T-helper 2 cell treated with Interferon-gamma antibody and Interleukin-4, amounts not matched to agents 5 μg/mL and 100 μg/mL, for 36 hours (primary cell): ENCODE measurements around the gene MIPOL1.
"Not testable (repeated sequence)": the region's sequence is repeated elsewhere in the genome, so short reads cannot be mapped to it uniquely, and the experiment has no call there.

Experiments
- DNase-seq: peaks from one replicate; pipeline ENCODE4 v3.0.0; 2021; ENCODE audit warnings: low spot score
- H3K27ac Mint-ChIP-seq: one replicate; pipeline ENCODE4 v1.8.0; 2021; ENCODE audit warnings: mild to moderate bottlenecking, mixed read lengths
- H3K27me3 Mint-ChIP-seq: one replicate; pipeline ENCODE4 v1.8.0; 2021; ENCODE audit warnings: low read depth, mixed read lengths
- H3K36me3 Mint-ChIP-seq: one replicate; pipeline ENCODE4 v1.8.0; 2021; ENCODE audit warnings: low read depth, mixed read lengths
- H3K4me1 Mint-ChIP-seq: one replicate; pipeline ENCODE4 v1.8.0; 2021; ENCODE audit warnings: low read depth, mixed read lengths
- H3K4me3 Mint-ChIP-seq: one replicate; pipeline ENCODE4 v1.8.0; 2022; ENCODE audit warnings: mild to moderate bottlenecking, moderate library complexity, mixed read lengths
- H3K9me3 Mint-ChIP-seq: one replicate; pipeline ENCODE4 v1.8.0; 2021; ENCODE audit warnings: mixed read lengths

Gene MIPOL1

DNA sequence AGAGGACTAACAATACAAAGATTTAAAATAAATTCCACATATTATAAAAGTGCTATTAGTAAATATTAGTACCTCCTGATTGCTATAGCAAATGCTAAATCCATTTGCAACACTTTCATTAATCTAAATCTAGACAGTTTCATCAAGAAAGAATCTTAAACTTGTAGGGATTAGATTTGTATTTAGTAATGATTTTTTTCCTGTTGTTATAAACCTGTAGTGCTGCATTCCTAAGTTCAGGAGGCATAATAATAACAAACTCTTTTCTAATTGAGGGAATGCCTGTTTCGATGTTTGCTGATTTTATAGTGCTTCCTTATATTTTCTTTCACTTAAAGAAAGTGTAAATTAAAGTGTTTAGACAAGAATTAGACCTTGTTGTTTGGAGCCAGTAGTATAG, 231.2 kb downstream of the MIPOL1 start:
- Mint-ChIP-seq H3K4me1 (no peaks in the 10 kb centered on the region), H3K27ac (no peak overlapping the region), H3K36me3 (no peaks in the 10 kb centered on the region), H3K27me3 (no peaks in the 10 kb centered on the region), H3K4me3 (no peak overlapping the region), H3K9me3 (peaks cover 12% of the 10 kb centered on the region)
- DNase-seq, result no peak

DNA sequence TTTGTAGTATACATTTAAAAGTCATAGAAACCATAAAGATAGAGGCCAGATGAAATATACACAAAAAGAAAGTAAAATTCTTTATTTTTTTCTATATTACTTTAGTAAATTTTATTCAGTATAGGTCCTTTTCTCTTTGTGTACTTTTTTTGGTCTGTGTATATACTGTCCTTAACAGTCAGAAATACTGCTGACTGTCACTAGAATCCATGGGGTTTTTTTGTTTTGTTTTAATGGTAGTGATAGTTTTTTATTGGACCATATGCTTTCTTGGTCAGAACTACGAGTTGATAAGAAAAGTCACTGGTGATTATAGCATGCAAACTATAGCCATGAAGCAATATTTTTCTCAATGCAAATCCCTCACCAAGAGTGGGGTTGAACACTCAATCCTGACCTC, 231.9 kb downstream of the MIPOL1 start:
- Mint-ChIP-seq H3K4me1 (no peaks in the 10 kb centered on the region), H3K9me3 (peaks cover 19% of the 10 kb centered on the region), H3K27me3 (no peaks in the 10 kb centered on the region), H3K4me3 (no peak overlapping the region), H3K27ac (no peak overlapping the region), H3K36me3 (no peaks in the 10 kb centered on the region)
- no peak for DNase-seq

- H3K4me3 Mint-ChIP-seq, result no peak overlapping the region
- DNase-seq, result no peak
- no peak overlapping the region for H3K27ac Mint-ChIP-seq
- no peaks in the 10 kb centered on the region for H3K27me3 Mint-ChIP-seq
- no peaks in the 10 kb centered on the region for H3K4me1 Mint-ChIP-seq
- H3K9me3 Mint-ChIP-seq, result peaks cover 26% of the 10 kb centered on the region
- H3K36me3 Mint-ChIP-seq, result no peaks in the 10 kb centered on the region
Measured at GRCh38 chr14:37434867-37435266, 237.1 kb downstream of the MIPOL1 start.

- H3K27me3 Mint-ChIP-seq, result no peaks in the 10 kb centered on the region
- H3K4me1 Mint-ChIP-seq, result no peaks in the 10 kb centered on the region
- no peak overlapping the region for H3K4me3 Mint-ChIP-seq
- no peak for DNase-seq
- H3K9me3 Mint-ChIP-seq, result peaks cover 37% of the 10 kb centered on the region
- no peaks in the 10 kb centered on the region for H3K36me3 Mint-ChIP-seq
- no peak overlapping the region for H3K27ac Mint-ChIP-seq
Measured at GRCh38 chr14:37436519-37436918, 238.8 kb downstream of the MIPOL1 start.

- no peak for DNase-seq
- peaks cover 39% of the 10 kb centered on the region for H3K9me3 Mint-ChIP-seq
- no peaks in the 10 kb centered on the region for H3K27me3 Mint-ChIP-seq
- H3K4me1 Mint-ChIP-seq, result no peaks in the 10 kb centered on the region
- no peak overlapping the region for H3K27ac Mint-ChIP-seq
- H3K4me3 Mint-ChIP-seq, result no peak overlapping the region
- H3K36me3 Mint-ChIP-seq, result no peaks in the 10 kb centered on the region
Measured at GRCh38 chr14:37437490-37437889, 239.8 kb downstream of the MIPOL1 start.

DNA sequence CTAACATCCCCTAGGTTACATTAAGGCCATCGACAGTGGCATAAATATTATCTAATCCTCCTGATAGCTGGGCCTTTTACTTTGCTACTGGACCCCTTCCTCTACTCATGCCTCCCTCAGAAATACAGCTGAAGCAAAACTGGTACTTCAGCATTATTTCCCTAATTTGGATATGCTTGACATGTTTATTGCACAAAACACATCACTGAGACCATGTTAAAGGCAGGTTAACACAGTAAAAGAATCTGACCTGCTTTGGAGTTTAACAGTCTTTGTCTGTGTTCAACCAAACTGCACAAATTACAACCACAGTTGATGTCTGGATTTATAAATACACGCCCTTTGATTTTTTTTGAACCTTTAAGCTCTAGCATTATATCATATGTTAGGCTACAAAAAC, 240.7 kb downstream of the MIPOL1 start:
- DNase-seq, result no peak
- Mint-ChIP-seq H3K36me3 (no peaks in the 10 kb centered on the region), H3K27me3 (no peaks in the 10 kb centered on the region), H3K9me3 (peaks cover 40% of the 10 kb centered on the region), H3K4me3 (no peak overlapping the region), H3K27ac (no peak overlapping the region), H3K4me1 (no peaks in the 10 kb centered on the region)

DNA sequence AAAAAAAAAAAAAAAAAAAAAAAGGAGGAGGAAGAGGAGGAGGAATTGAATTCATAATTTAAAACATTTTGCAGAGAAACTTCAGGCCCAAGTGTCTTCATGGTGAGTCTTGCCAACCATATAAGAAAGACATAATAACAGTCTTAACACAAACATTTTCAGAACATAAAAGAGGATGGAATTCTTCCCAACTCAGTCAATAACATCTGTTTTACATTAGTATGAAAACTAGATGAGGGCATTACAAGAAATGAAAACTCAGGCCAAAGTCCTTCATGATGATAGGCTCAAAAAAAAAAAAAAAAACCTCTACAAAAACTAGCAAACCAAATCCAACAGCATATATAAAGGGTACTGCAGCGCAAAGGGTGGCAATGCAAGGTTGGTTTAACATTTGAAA, 245.7 kb downstream of the MIPOL1 start:
- no peaks in the 10 kb centered on the region for H3K4me1 Mint-ChIP-seq

GRCh38 chr14:37447883-37448391, 250.2 kb downstream of the MIPOL1 start:
- Mint-ChIP-seq H3K4me3 (no peak overlapping the region), H3K4me1 (no peaks in the 10 kb centered on the region)

More for the DNA sequence above, 245.7 kb downstream of the MIPOL1 start:
- no peak overlapping the region for H3K4me3 Mint-ChIP-seq
- peaks cover 32% of the 10 kb centered on the region for H3K9me3 Mint-ChIP-seq
- no peaks in the 10 kb centered on the region for H3K36me3 Mint-ChIP-seq
- no peak for DNase-seq
- H3K27ac Mint-ChIP-seq, result no peak overlapping the region
- no peaks in the 10 kb centered on the region for H3K27me3 Mint-ChIP-seq

GRCh38 chr14:37452323-37452722, 254.6 kb downstream of the MIPOL1 start:
- Mint-ChIP-seq H3K27ac (no peak overlapping the region), H3K27me3 (no peaks in the 10 kb centered on the region), H3K36me3 (no peaks in the 10 kb centered on the region), H3K9me3 (peaks cover 17% of the 10 kb centered on the region), H3K4me3 (no peak overlapping the region), H3K4me1 (no peaks in the 10 kb centered on the region)
- DNase-seq, result no peak

More at GRCh38 chr14:37447883-37448391, 250.2 kb downstream of the MIPOL1 start:
- Mint-ChIP-seq H3K27ac (no peak overlapping the region), H3K27me3 (no peaks in the 10 kb centered on the region), H3K36me3 (no peaks in the 10 kb centered on the region), H3K9me3 (peaks cover 18% of the 10 kb centered on the region)
- DNase-seq, result no peak

DNA sequence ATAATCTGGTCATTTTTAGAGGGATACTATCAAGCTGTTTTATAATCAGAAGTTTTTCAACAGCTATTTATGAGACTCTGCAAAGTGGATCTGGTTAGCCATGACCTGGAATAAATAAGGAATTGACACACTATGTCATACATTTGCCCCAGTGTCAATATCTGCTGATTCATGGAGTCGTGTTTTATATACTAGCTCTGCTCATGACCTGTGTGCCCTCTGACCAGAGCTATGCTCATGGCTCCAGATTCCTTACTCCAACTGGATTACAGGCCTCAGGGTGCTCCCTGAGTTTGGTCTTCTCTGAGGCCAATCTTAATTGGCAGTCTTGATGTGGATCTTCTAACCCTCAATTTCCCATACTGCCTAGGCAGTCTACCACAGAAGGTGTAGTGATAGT, 256.2 kb downstream of the MIPOL1 start:
- Mint-ChIP-seq H3K36me3 (no peaks in the 10 kb centered on the region), H3K27ac (no peak overlapping the region), H3K9me3 (peaks cover 21% of the 10 kb centered on the region), H3K4me1 (no peaks in the 10 kb centered on the region), H3K4me3 (no peak overlapping the region), H3K27me3 (no peaks in the 10 kb centered on the region)
- no peak for DNase-seq

GRCh38 chr14:37457334-37457733, 259.6 kb downstream of the MIPOL1 start:
- no peak for DNase-seq
- Mint-ChIP-seq H3K27ac (no peak overlapping the region), H3K36me3 (no peaks in the 10 kb centered on the region), H3K4me3 (no peak overlapping the region), H3K27me3 (no peaks in the 10 kb centered on the region), H3K9me3 (peaks cover 30% of the 10 kb centered on the region), H3K4me1 (no peaks in the 10 kb centered on the region)

GRCh38 chr14:37462426-37462825, 264.7 kb downstream of the MIPOL1 start:
- not testable (repeated sequence) for DNase-seq, H3K27ac Mint-ChIP-seq, H3K27me3 Mint-ChIP-seq, H3K36me3 Mint-ChIP-seq, H3K4me3 Mint-ChIP-seq, H3K4me1 Mint-ChIP-seq
- peaks cover 41% of the 10 kb centered on the region for H3K9me3 Mint-ChIP-seq

GRCh38 chr14:37464192-37464858, 266.6 kb downstream of the MIPOL1 start:
- peaks cover 41% of the 10 kb centered on the region for H3K9me3 Mint-ChIP-seq
- H3K4me1 Mint-ChIP-seq, result no peaks in the 10 kb centered on the region
- no peak overlapping the region for H3K4me3 Mint-ChIP-seq
- DNase-seq, result no peak
- H3K36me3 Mint-ChIP-seq, result no peaks in the 10 kb centered on the region
- H3K27ac Mint-ChIP-seq, result no peak overlapping the region
- no peaks in the 10 kb centered on the region for H3K27me3 Mint-ChIP-seq

- Mint-ChIP-seq H3K4me3 (no peak overlapping the region), H3K27me3 (no peaks in the 10 kb centered on the region), H3K27ac (no peak overlapping the region), H3K4me1 (no peaks in the 10 kb centered on the region), H3K9me3 (peaks cover 43% of the 10 kb centered on the region), H3K36me3 (no peaks in the 10 kb centered on the region)
- DNase-seq, result no peak
Measured at GRCh38 chr14:37466003-37466622, 268.4 kb downstream of the MIPOL1 start.
